Measurements from ENCODE around the gene KCNQ4.

The KCNQ4 gene

GRCh38 chr1:40819101-40819500 is 35.5 kb downstream of the KCNQ4 start:
- H4K20me1 ChIP-seq (ENCODE audit: insufficient read depth, low read length), result no peaks in the 10 kb centered on the region
- H3K4me2 ChIP-seq (ENCODE audit: low read length), result no peak overlapping the region
- no peak overlapping the region for H3K9ac ChIP-seq (ENCODE audit: low read length)
- H3K27me3 ChIP-seq (ENCODE audit: low read depth, low read length), result no peaks in the 10 kb centered on the region
- no peak overlapping the region for H2AFZ ChIP-seq (ENCODE audit: low read depth, low read length)
- H3K4me3 ChIP-seq (ENCODE audit: low read length), result no peak overlapping the region
- no peak overlapping the region for H3K27ac ChIP-seq (ENCODE audit: low read length)
- H3K79me2 ChIP-seq (ENCODE audit: low read length), result no peaks in the 10 kb centered on the region
- no peaks in the 10 kb centered on the region for H3K4me1 ChIP-seq (ENCODE audit: low read length)
- H3K9me3 ChIP-seq (ENCODE audit: insufficient read depth, low read length), result no peaks in the 10 kb centered on the region
- no peaks in the 10 kb centered on the region for H3K36me3 ChIP-seq (replicated peaks; ENCODE audit: low read depth, low read length)
- TF ChIP-seq EZH2phosphoT487 (IDR thresholded peaks at IDR 0.05; ENCODE audit: low read depth) (no peak), CTCF (IDR thresholded peaks at IDR 0.05; ENCODE audit: low read depth, low read length) (no peak)

GRCh38 chr1:40820251-40820797 is 36.7 kb downstream of the KCNQ4 start:
- Histone ChIP-seq H2AFZ (ENCODE audit: low read depth, low read length) (no peak overlapping the region), H3K4me1 (ENCODE audit: low read length) (peaks cover 8% of the 10 kb centered on the region), H4K20me1 (ENCODE audit: insufficient read depth, low read length) (no peaks in the 10 kb centered on the region), H3K36me3 (replicated peaks; ENCODE audit: low read depth, low read length) (no peaks in the 10 kb centered on the region), H3K27me3 (ENCODE audit: low read depth, low read length) (no peaks in the 10 kb centered on the region), H3K4me3 (ENCODE audit: low read length) (no peak overlapping the region), H3K27ac (ENCODE audit: low read length) (no peak overlapping the region), H3K9me3 (ENCODE audit: insufficient read depth, low read length) (no peaks in the 10 kb centered on the region), H3K79me2 (ENCODE audit: low read length) (no peaks in the 10 kb centered on the region), H3K4me2 (ENCODE audit: low read length) (no peak overlapping the region), H3K9ac (ENCODE audit: low read length) (no peak overlapping the region)
- TF ChIP-seq EZH2phosphoT487 (IDR thresholded peaks at IDR 0.05; ENCODE audit: low read depth) (no peak), CTCF (IDR thresholded peaks at IDR 0.05; ENCODE audit: low read depth, low read length) (no peak)

- Histone ChIP-seq H4K20me1 (ENCODE audit: insufficient read depth, low read length) (no peaks in the 10 kb centered on the region), H3K36me3 (replicated peaks; ENCODE audit: low read depth, low read length) (no peaks in the 10 kb centered on the region), H3K9ac (ENCODE audit: low read length) (no peak overlapping the region), H3K79me2 (ENCODE audit: low read length) (no peaks in the 10 kb centered on the region), H2AFZ (ENCODE audit: low read depth, low read length) (no peak overlapping the region), H3K4me1 (ENCODE audit: low read length) (peaks cover 15% of the 10 kb centered on the region), H3K4me2 (ENCODE audit: low read length) (no peak overlapping the region), H3K4me3 (ENCODE audit: low read length) (no peak overlapping the region), H3K27me3 (ENCODE audit: low read depth, low read length) (no peaks in the 10 kb centered on the region), H3K9me3 (ENCODE audit: insufficient read depth, low read length) (no peaks in the 10 kb centered on the region), H3K27ac (ENCODE audit: low read length) (no peak overlapping the region)
- TF ChIP-seq CTCF (IDR thresholded peaks at IDR 0.05; ENCODE audit: low read depth, low read length) (no peak), EZH2phosphoT487 (IDR thresholded peaks at IDR 0.05; ENCODE audit: low read depth) (no peak)
Observed at GRCh38 chr1:40820911-40821693, 37.5 kb downstream of the KCNQ4 start.

- TF ChIP-seq EZH2phosphoT487 (IDR thresholded peaks at IDR 0.05; ENCODE audit: low read depth), result no peak
- TF ChIP-seq CTCF (IDR thresholded peaks at IDR 0.05; ENCODE audit: low read depth, low read length), result no peak
- Histone ChIP-seq H3K9ac (ENCODE audit: low read length) (no peak overlapping the region), H3K36me3 (replicated peaks; ENCODE audit: low read depth, low read length) (no peaks in the 10 kb centered on the region), H3K4me3 (ENCODE audit: low read length) (no peak overlapping the region), H3K27me3 (ENCODE audit: low read depth, low read length) (no peaks in the 10 kb centered on the region), H3K9me3 (ENCODE audit: insufficient read depth, low read length) (no peaks in the 10 kb centered on the region), H3K4me1 (ENCODE audit: low read length) (peaks cover 17% of the 10 kb centered on the region), H4K20me1 (ENCODE audit: insufficient read depth, low read length) (no peaks in the 10 kb centered on the region), H3K27ac (ENCODE audit: low read length) (no peak overlapping the region), H3K79me2 (ENCODE audit: low read length) (no peaks in the 10 kb centered on the region), H2AFZ (ENCODE audit: low read depth, low read length) (no peak overlapping the region), H3K4me2 (ENCODE audit: low read length) (no peak overlapping the region)
Observed at GRCh38 chr1:40822890-40823289, 39.3 kb downstream of the KCNQ4 start.
